HepG2 (cell line): ENCODE measurements around the gene RGCC. TPM values are rescaled to one million over a fixed set of nuclear protein-coding genes. Genes with fewer than 3 reads are reported as not detected.

Experiments used
- ATAC-seq: fragments of 200-7000 bp; cut with Tn5 transposase; 3 replicates; pipeline ENCODE4 v1.9.1; 2020; ENCODE audit warnings: mild to moderate bottlenecking, moderate library complexity
- BruUV-seq: library from RNA; stranded (reverse); fragments of 400-500 nt; replicated peaks from 2 replicates; lab custom pipeline; 2021; lab: Mats Ljungman, UMichigan
- CTCF ChIA-PET: fragments of 300-600 bp; formaldehyde crosslinking; extraction: SDS; loops from one replicate; lab custom pipeline; 2021; ENCODE audit warnings: low total read pairs, inconsistent platforms, low intra/inter-chr PET ratio; lab: Yijun Ruan, JAX
- POLR2A ChIA-PET: fragments of 350-600 bp; sonication (Branson Sonifier 250); formaldehyde crosslinking; loops from one replicate; lab custom pipeline; 2020; ENCODE audit warnings: antibody characterized with exemption, inconsistent platforms; lab: Yijun Ruan, JAX
- DNase-seq: peaks from one replicate; pipeline ENCODE4 v3.0.0-alpha.2; 2015; ENCODE audit warnings: low spot score
- FAIRE-seq: peaks from 3 replicates; lab custom pipeline; 2011; peaks lifted over from hg19 to GRCh38; lab: Jason Lieb, UNC
- H2AFZ ChIP-seq: one replicate; pipeline ENCODE4 v1.6.1; 2011; ENCODE audit warnings: low read length, inconsistent platforms
- H3K27ac ChIP-seq: fragments of 300-600 bp; 3 replicates; pipeline ENCODE4 v1.8.0; 2011; ENCODE audit warnings: mixed run types, mild to moderate bottlenecking, mixed read lengths, low read length, inconsistent platforms; ENCODE audit not compliant: insufficient read depth; ENCODE audit errors: extremely low read length
- H3K27me3 ChIP-seq, 2 experiments: fragments of 200-600 bp in 1 of 2; 2 replicates in 1 of 2; 3 replicates in 1 of 2; pipeline versions ENCODE4 v1.6.0 to v1.8.0; 2011; ENCODE audit warnings: low read length in 2 of 2, mild to moderate bottlenecking in 2 of 2, moderate library complexity in 2 of 2, inconsistent platforms in 1 of 2; ENCODE audit not compliant: insufficient read depth in 2 of 2, control insufficient read depth in 1 of 2
- H3K36me3 ChIP-seq, 2 experiments: fragments of 200-600 bp in 1 of 2; replicated peaks in 1 of 2; 2 replicates in 1 of 2; 3 replicates in 1 of 2; pipeline versions ENCODE4 v1.5.1 to v1.8.0; 2011; ENCODE audit warnings: low read length in 2 of 2, inconsistent platforms in 1 of 2; ENCODE audit not compliant: insufficient read depth in 2 of 2, control insufficient read depth in 1 of 2
- H3K4me1 ChIP-seq: 2 replicates; pipeline ENCODE4 v1.5.1; 2012; ENCODE audit warnings: low read length, inconsistent platforms; ENCODE audit not compliant: insufficient read depth
- H3K4me2 ChIP-seq: 2 replicates; pipeline ENCODE4 v1.6.0; 2011; ENCODE audit warnings: low read depth, low read length, inconsistent platforms
- H3K4me3 ChIP-seq, 3 experiments: fragments of 200-600 bp in 1 of 3; sonication (generic), shearing (Covaris generic) in 1 of 3; replicated peaks in 1 of 3; 2 replicates each; pipeline ENCODE4 v1.5.1; 2011 to 2016; ENCODE audit warnings: low read length in 3 of 3, inconsistent platforms in 2 of 3, low read depth in 2 of 3, mild to moderate bottlenecking in 2 of 3, control low read depth in 1 of 3, mixed read lengths in 1 of 3; ENCODE audit not compliant: insufficient read depth in 1 of 3
- H3K79me2 ChIP-seq: one replicate; pipeline ENCODE4 v1.6.1; 2011; ENCODE audit warnings: low read length, inconsistent platforms; ENCODE audit not compliant: insufficient read depth
- H3K9ac ChIP-seq: 2 replicates; pipeline ENCODE4 v1.6.0; 2011; ENCODE audit warnings: mild to moderate bottlenecking, low read depth, low read length, inconsistent platforms; ENCODE audit not compliant: insufficient read depth
- H3K9me3 ChIP-seq: 2 replicates; pipeline ENCODE4 v1.5.1; 2012; ENCODE audit warnings: mild to moderate bottlenecking, low read length
- H4K20me1 ChIP-seq: 2 replicates; pipeline ENCODE4 v1.6.0; 2011; ENCODE audit warnings: inconsistent platforms, mild to moderate bottlenecking, low read length, moderate library complexity; ENCODE audit not compliant: insufficient read depth
- FOXO4 ChIP-seq: sonication (generic); formaldehyde crosslinking; conservative IDR thresholded peaks from 2 replicates; pipeline ENCODE4 v1.8.1; 2023; ENCODE audit warnings: missing genetic modification reagents
- FUBP1 ChIP-seq: sonication (generic); formaldehyde crosslinking; IDR thresholded peaks from 2 replicates; pipeline ENCODE4 v1.5.1; 2020; ENCODE audit warnings: missing genetic modification reagents, mild to moderate bottlenecking, borderline replicate concordance
- HNRNPK ChIP-seq: fragments of 200-400 bp; formaldehyde crosslinking; IDR thresholded peaks from 2 replicates; pipeline ENCODE4 v1.6.1; 2018; ENCODE audit warnings: low read length, low read depth, moderate library complexity, mild to moderate bottlenecking; ENCODE audit not compliant: poor library complexity, severe bottlenecking
- MLLT10 ChIP-seq: sonication (generic); formaldehyde crosslinking; IDR thresholded peaks from 2 replicates; pipeline ENCODE4 v1.4.0; 2020; ENCODE audit warnings: missing genetic modification reagents
- MYNN ChIP-seq: sonication (generic); formaldehyde crosslinking; IDR thresholded peaks from 2 replicates; pipeline ENCODE4 v1.4.0; 2020; ENCODE audit warnings: mild to moderate bottlenecking, low read depth, missing genetic modification reagents
- PITX1 ChIP-seq: sonication (generic); formaldehyde crosslinking; IDR thresholded peaks from 2 replicates; pipeline ENCODE4 v1.5.1; 2020; ENCODE audit warnings: mild to moderate bottlenecking, missing genetic modification reagents
- PRDM4 ChIP-seq: sonication (generic); formaldehyde crosslinking; IDR thresholded peaks from 2 replicates; pipeline ENCODE4 v1.9.0; 2021; ENCODE audit warnings: missing genetic modification reagents, borderline replicate concordance
- SMYD3 ChIP-seq: sonication (generic); formaldehyde crosslinking; IDR thresholded peaks from 2 replicates; pipeline ENCODE4 v1.8.1; 2023; ENCODE audit warnings: mild to moderate bottlenecking, missing genetic modification reagents
- THAP11 ChIP-seq: IDR thresholded peaks from 2 replicates; pipeline ENCODE4 v1.6.1; 2016; ENCODE audit warnings: missing biosample characterization, missing genetic modification reagents
- ZBTB33 ChIP-seq: sonication (generic); formaldehyde crosslinking; IDR thresholded peaks from 2 replicates; pipeline ENCODE4 v1.4.0; 2020; ENCODE audit warnings: missing genetic modification reagents
- ZIK1 ChIP-seq: sonication (generic); formaldehyde crosslinking; IDR thresholded peaks from 2 replicates; pipeline ENCODE4 v1.5.0; 2020; ENCODE audit warnings: mild to moderate bottlenecking, low read depth, missing genetic modification reagents, borderline replicate concordance
- ZNF143 ChIP-seq: sonication (generic); formaldehyde crosslinking; IDR thresholded peaks from 2 replicates; pipeline ENCODE4 v1.4.0; 2020; ENCODE audit warnings: missing genetic modification reagents
- ZNF546 ChIP-seq: sonication (generic); formaldehyde crosslinking; conservative IDR thresholded peaks from 2 replicates; pipeline ENCODE4 v1.8.1; 2023; ENCODE audit warnings: mild to moderate bottlenecking, missing genetic modification reagents
- ZNF589 ChIP-seq: sonication (generic); formaldehyde crosslinking; conservative IDR thresholded peaks from 2 replicates; pipeline ENCODE4 v1.8.0; 2022; ENCODE audit warnings: mild to moderate bottlenecking, moderate library complexity, missing genetic modification reagents
- ZNF780A ChIP-seq: sonication (generic); formaldehyde crosslinking; IDR thresholded peaks from 2 replicates; pipeline ENCODE4 v1.8.0; 2022; ENCODE audit warnings: mild to moderate bottlenecking, missing genetic modification reagents, moderate library complexity
- ZSCAN25 ChIP-seq: sonication (generic); formaldehyde crosslinking; IDR thresholded peaks from 2 replicates; pipeline ENCODE4 v1.8.0; 2022; ENCODE audit warnings: mild to moderate bottlenecking, missing genetic modification reagents
- ZZZ3 ChIP-seq: sonication (generic); formaldehyde crosslinking; IDR thresholded peaks from 2 replicates; pipeline ENCODE4 v1.4.0; 2020; ENCODE audit warnings: missing genetic modification reagents, mild to moderate bottlenecking, borderline replicate concordance
- WGBS: methylation state at CpG from one replicate; pipeline ENCODE4 v1.1.6; 2017; ENCODE audit warnings: low lambda C conversion rate; 5-methylcytosine and 5-hydroxymethylcytosine counted together
- in situ Hi-C: cut with HindIII; loops from 2 replicates; pipeline ENCODE4 v1.10.0; 2017; ENCODE audit warnings: low pct_unique_long_range_greater_than_20kb; ENCODE audit not compliant: extremely low pct_ligation_motif_present
- intact Hi-C: fragments of 100-400 bp; cut with micrococcal nuclease; formaldehyde crosslinking; loops from one replicate; pipeline ENCODE4 v1.10.0; 2022; ENCODE audit not compliant: unreplicated experiment
- polyA plus RNA-seq, 8 experiments: library from polyadenylated mRNA; depleted of rRNA in 3 of 8; stranded (reverse) in 7 of 8; unstranded in 1 of 8; fragments of >200 nt; fragmentation: Illumina TruSeq in 4 of 8; extraction: Trizol in 4 of 8; gene quantifications; 2 replicates each; pipeline versions ENCODE4 v1.2.1 to v1.2.3, GENCODE V29; 2011 to 2016; ENCODE audit warnings: low read depth in 4 of 8, missing spikeins in 1 of 8, mixed read lengths in 1 of 8; ENCODE audit not compliant: insufficient read depth in 1 of 8
- total RNA-seq, 5 experiments: library from RNA; depleted of rRNA; stranded (reverse); fragments of >200 nt; fragmentation: Illumina TruSeq; extraction: Trizol; gene quantifications; 2 replicates each; pipeline ENCODE4 v1.2.3, GENCODE V29; 2016; ENCODE audit warnings: low read depth in 1 of 5

RGCC gene
- total and polyA plus RNA-seq, 2 of the 13 experiments (the other 11 are each of a cell fraction or from before 2014, with no cell fraction given) = 0.20 to 8.4 TPM

DNA sequence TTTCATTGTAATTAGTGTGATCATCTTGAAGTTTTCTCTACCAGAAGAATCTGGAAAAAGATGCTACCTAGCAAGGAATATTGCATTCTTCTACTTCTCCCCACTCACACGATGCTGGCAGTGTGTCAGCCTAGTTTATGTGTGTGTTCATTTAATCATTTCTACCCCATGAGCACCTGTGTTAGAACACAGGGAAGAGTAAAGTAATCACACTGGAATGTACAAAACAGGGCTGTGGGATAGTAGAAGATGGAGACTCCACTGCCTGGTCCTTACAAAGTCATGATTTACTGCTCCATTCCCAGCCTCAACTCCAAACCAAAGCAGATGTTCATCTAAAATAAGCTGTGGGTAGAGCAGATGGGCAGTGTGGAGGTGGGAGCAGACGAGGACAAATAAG is 47.7 kb upstream of the RGCC start:
- intact Hi-C loops (loop anchor here (5.0 kb wide), 1 partner anchor 703 kb away; no protein-coding TSS in a partner anchor), in situ Hi-C loops (loop anchor here (5.0 to 25.0 kb wide), 2 partner anchors 243 to 703 kb away; no protein-coding TSS in a partner anchor)
- no peaks in the 10 kb centered on the region for H3K27me3 ChIP-seq
- H3K79me2 ChIP-seq = no peaks in the 10 kb centered on the region
- H4K20me1 ChIP-seq = no peaks in the 10 kb centered on the region
- no peaks in the 10 kb centered on the region for H3K9me3 ChIP-seq
- no peak overlapping the region for H3K9ac ChIP-seq
- no peak overlapping the region for H3K27ac ChIP-seq
- DNase-seq (no peak), FAIRE-seq (no peak), ATAC-seq (no peak)
- POLR2A ChIA-PET = no interaction called here
- no peaks in the 10 kb centered on the region for H3K36me3 ChIP-seq
- H2AFZ ChIP-seq = no peak overlapping the region
- BruUV-seq = no TSS peak
- TF ChIP-seq ZSCAN25 = no peak
- TF ChIP-seq SMYD3 (CRISPR knock-in tag) = no peak
- TF ChIP-seq ZNF546 = no peak
- TF ChIP-seq ZBTB33 (CRISPR knock-in tag) = no peak
- TF ChIP-seq PRDM4 (CRISPR knock-in tag) = no peak
- no peak for TF ChIP-seq ZZZ3 (CRISPR knock-in tag)
- no peak for TF ChIP-seq THAP11 (CRISPR knock-in tag)
- TF ChIP-seq FOXO4 (CRISPR knock-in tag) = no peak
- no peak for TF ChIP-seq HNRNPK
- no peak for TF ChIP-seq PITX1 (CRISPR knock-in tag)
- TF ChIP-seq ZNF143 = no peak
- TF ChIP-seq MLLT10 (CRISPR knock-in tag) = no peak
- TF ChIP-seq MYNN = no peak
- TF ChIP-seq ZIK1 = no peak
- no peak for TF ChIP-seq ZNF589 (CRISPR knock-in tag)
- TF ChIP-seq FUBP1 (CRISPR knock-in tag) = no peak
- TF ChIP-seq ZNF780A (CRISPR knock-in tag) = no peak
- H3K4me2 ChIP-seq = no peak overlapping the region
- CTCF ChIA-PET = no interaction called here
- H3K4me1 ChIP-seq = peaks cover 12% of the 10 kb centered on the region
- no peak overlapping the region for H3K4me3 ChIP-seq
- 2% methylated on average over 2 of the region's 2 CpGs for WGBS
